Kidney (tissue), 14 donors: ENCODE results near the gene SRRM4. TPM values are rescaled to one million over a fixed set of nuclear protein-coding genes. Genes with fewer than 3 reads are reported as not detected.

Source experiments
- DNase-seq, 5 donors: peaks; one replicate each; pipeline ENCODE4 v3.0.0-alpha.2; 2013 to 2020
- FAIRE-seq: peaks from 2 replicates; lab custom pipeline; 2012; peaks lifted over from hg19 to GRCh38; lab: Jason Lieb, UNC
- H3K27ac ChIP-seq, 2 donors: one replicate each; pipeline ENCODE4 v1.7.0; 2013; ENCODE audit warnings: low read depth in 2 of 2, low read length in 2 of 2, inconsistent platforms in 1 of 2
- H3K27me3 ChIP-seq: one replicate; pipeline ENCODE4 v1.7.1; 2013; ENCODE audit warnings: low read length, inconsistent platforms; ENCODE audit not compliant: control insufficient read depth, insufficient read depth
- H3K36me3 ChIP-seq, 3 donors: one replicate each; pipeline versions ENCODE4 v1.7.0 to v1.7.1; 2013; ENCODE audit warnings: low read length in 3 of 3, control low read depth in 1 of 3, inconsistent platforms in 1 of 3; ENCODE audit not compliant: insufficient read depth in 3 of 3, control insufficient read depth in 2 of 3
- H3K4me1 ChIP-seq, 3 donors: one replicate each; pipeline versions ENCODE4 v1.7.0 to v1.7.1; 2013; ENCODE audit warnings: low read length in 3 of 3, inconsistent platforms in 1 of 3, low read depth in 1 of 3; ENCODE audit not compliant: control insufficient read depth in 2 of 3, insufficient read depth in 2 of 3
- H3K4me3 ChIP-seq, 3 donors: one replicate each; pipeline versions ENCODE4 v1.7.0 to v1.8.1; 2013; ENCODE audit warnings: low read length in 3 of 3, control low read depth in 1 of 3, inconsistent platforms in 1 of 3
- H3K9ac ChIP-seq, 3 donors: one replicate each; pipeline versions ENCODE4 v1.7.0 to v1.7.1; 2013; ENCODE audit warnings: low read length in 3 of 3, control low read depth in 1 of 3, inconsistent platforms in 1 of 3
- H3K9me3 ChIP-seq, 3 donors: one replicate each; pipeline versions ENCODE4 v1.7.0 to v1.7.1; 2013; ENCODE audit warnings: low read length in 3 of 3, control low read depth in 1 of 3, inconsistent platforms in 1 of 3; ENCODE audit not compliant: control insufficient read depth in 2 of 3, insufficient read depth in 1 of 3
- CTCF ChIP-seq: IDR thresholded peaks from 3 replicates; pipeline ENCODE4 v1.5.1; 2012; ENCODE audit warnings: mild to moderate bottlenecking, moderate library complexity, borderline replicate concordance; ENCODE audit not compliant: insufficient read depth; ENCODE audit errors: extremely low read depth
- intact Hi-C: fragments of 100-400 bp; cut with DNase I; formaldehyde crosslinking; loops from one replicate; pipeline ENCODE4 v1.11.1; 2022
- polyA plus RNA-seq: library from polyadenylated mRNA; stranded (reverse); fragments of 350-450 nt; fragmentation: Illumina TruSeq; extraction: RNeasy Lipid Tissue Mini Kit (QIAGEN cat#74804); gene quantifications from one replicate; pipeline ENCODE4 v1.2.3, GENCODE V29; 2014; ENCODE audit warnings: low read depth, low replicate concordance; ENCODE audit not compliant: insufficient read depth
- total RNA-seq: library from RNA; stranded (reverse); fragmentation: NEBNext Ultra II Directional; extraction: Animal tissue kit (Norgen Biotek cat#: 25700); gene quantifications from one replicate; pipeline ENCODE4 v1.2.1, GENCODE V29; 2021
- donor health status: control.
- donor health status: control.
- donor health status: control.
- donor health status: control.
- donor health status: control.
- donor health status: DM: yes; HTN: yes; CAD: no.
- donor health status: Normal renal cell carcinoma (clear cell type).

Gene SRRM4
- total and polyA plus RNA-seq, 2 donors from 2014 or later = 0.06 to 0.17 TPM

GRCh38 chr12:119177056-119177325 lies 195.7 kb downstream of the SRRM4 start:
- peaks cover 0 to 10% (median 3%) of the 10 kb centered on the region in 3 donors for H3K4me1 ChIP-seq
- no peak overlapping the region for H3K9ac ChIP-seq
- H3K4me3 ChIP-seq = no peak overlapping the region
- no peak for TF ChIP-seq CTCF
- no peaks in the 10 kb centered on the region for H3K36me3 ChIP-seq
- no peak for DNase-seq
- H3K27ac ChIP-seq = no peak overlapping the region
- FAIRE-seq = no peak
- no peaks in the 10 kb centered on the region for H3K27me3 ChIP-seq
- H3K9me3 ChIP-seq = no peaks in the 10 kb centered on the region
- intact Hi-C loops = no loop called here

GRCh38 chr12:119177724-119178380 lies 196.5 kb downstream of the SRRM4 start:
- Histone ChIP-seq H3K4me3 (no peak overlapping the region), H3K9ac (no peak overlapping the region), H3K36me3 (no peaks in the 10 kb centered on the region), H3K27ac (peak overlapping the region in 1 of 2 donors; percentile 9), H3K27me3 (no peaks in the 10 kb centered on the region), H3K4me1 (peaks cover 0 to 11% (median 3%) of the 10 kb centered on the region in 3 donors), H3K9me3 (no peaks in the 10 kb centered on the region)
- FAIRE-seq = no peak
- intact Hi-C loops = no loop called here
- no peak for TF ChIP-seq CTCF
- no peak for DNase-seq

GRCh38 chr12:119178544-119179334 lies 197.4 kb downstream of the SRRM4 start, which contains the start of gene HSPB8:
Gene HSPB8, plus strand, starts transcription at chr12:119178931. Its CDS starts 382 bp downstream, at chr12:119179313.
- peak within 1 kb of the TSS in 2 of 3 donors; percentile 57 to 80 for H3K4me3 ChIP-seq
- peaks cover 0 to 13% (median 3%) of the 10 kb centered on the region in 3 donors for H3K4me1 ChIP-seq
- FAIRE-seq (peak; percentile 61), DNase-seq (peak; percentile 65 to 96 (median 72))
- peak within 1 kb of the TSS in 2 of 3 donors; percentile 72 to 79 for H3K9ac ChIP-seq
- H3K36me3 ChIP-seq = no peaks in the 10 kb centered on the region
- no peaks in the 10 kb centered on the region for H3K27me3 ChIP-seq
- intact Hi-C loops = no loop called here
- no peaks in the 10 kb centered on the region for H3K9me3 ChIP-seq
- no peak for TF ChIP-seq CTCF
- H3K27ac ChIP-seq = peak within 1 kb of the TSS; percentile 88 to 93
